HL-60 (cell line): ENCODE results near the gene CATSPERE.
"Not testable (repeated sequence)": the region's sequence is repeated elsewhere in the genome, so short reads cannot be mapped to it uniquely, and the experiment has no call there.

Source experiments
- DNase-seq, 2 experiments: peaks; one replicate each; pipeline ENCODE4 v3.0.0-alpha.2; 2010 to 2020; ENCODE audit warnings: low read depth in 1 of 2, low spot score in 1 of 2
- H3K27ac ChIP-seq: fragments of 250-450 bp; sonication (Bioruptor Pico); replicated peaks from 2 replicates; pipeline ENCODE4 v1.5.1; 2020; ENCODE audit warnings: mild to moderate bottlenecking, moderate library complexity
- H3K27me3 ChIP-seq: fragments of 250-450 bp; sonication (Bioruptor Pico); 2 replicates; pipeline ENCODE4 v1.5.1; 2021; ENCODE audit warnings: mild to moderate bottlenecking, moderate library complexity; ENCODE audit not compliant: insufficient read depth, poor library complexity, severe bottlenecking
- H3K4me3 ChIP-seq: replicated peaks from 2 replicates; pipeline ENCODE4 v1.5.1; 2011; ENCODE audit warnings: mild to moderate bottlenecking, control low read depth, low read length; ENCODE audit not compliant: insufficient read depth
- CTCF ChIP-seq: IDR thresholded peaks from one replicate; pipeline ENCODE4 v1.5.1; 2011; ENCODE audit warnings: low read length, control low read depth, inconsistent platforms; ENCODE audit not compliant: insufficient read depth
- GABPA ChIP-seq: IDR thresholded peaks from 2 replicates; pipeline ENCODE4 v1.6.1; 2012; ENCODE audit warnings: low read depth
- POLR2AphosphoS5 ChIP-seq: IDR thresholded peaks from 2 replicates; pipeline ENCODE4 v1.6.1; 2012; ENCODE audit warnings: low read depth
- REST ChIP-seq: IDR thresholded peaks from 2 replicates; pipeline ENCODE4 v1.6.1; 2012; ENCODE audit warnings: low read depth; ENCODE audit not compliant: insufficient replicate concordance
- SPI1 ChIP-seq: IDR thresholded peaks from 2 replicates; pipeline ENCODE4 v1.6.1; 2012; ENCODE audit warnings: low read depth, mild to moderate bottlenecking, borderline replicate concordance

CATSPERE gene

GRCh38 chr1:244559561-244559960 is 98.5 kb downstream of the CATSPERE start:
- no peak overlapping the region for H3K27ac ChIP-seq
- TF ChIP-seq CTCF: no peak
- no peak for TF ChIP-seq POLR2AphosphoS5
- no peak for TF ChIP-seq SPI1
- TF ChIP-seq REST: no peak
- no peak for TF ChIP-seq GABPA
- H3K27me3 ChIP-seq: no peaks in the 10 kb centered on the region
- H3K4me3 ChIP-seq: no peak overlapping the region
- no peak for DNase-seq

GRCh38 chr1:244562877-244563276 is 101.8 kb downstream of the CATSPERE start:
- H3K27ac ChIP-seq, DNase-seq, H3K4me3 ChIP-seq, H3K27me3 ChIP-seq: not testable (repeated sequence)

- no peak for DNase-seq
- Histone ChIP-seq H3K27me3 (no peaks in the 10 kb centered on the region), H3K4me3 (no peak overlapping the region), H3K27ac (no peak overlapping the region)
- no peak for TF ChIP-seq POLR2AphosphoS5
- TF ChIP-seq GABPA: no peak
- no peak for TF ChIP-seq REST
- no peak for TF ChIP-seq CTCF
- no peak for TF ChIP-seq SPI1
These were observed 112.7 kb downstream of the CATSPERE start for GRCh38 chr1:244573768-244574167.

GRCh38 chr1:244576259-244576892 is 115.3 kb downstream of the CATSPERE start:
- Histone ChIP-seq H3K27me3 (no peaks in the 10 kb centered on the region), H3K27ac (no peak overlapping the region), H3K4me3 (no peak overlapping the region)
- no peak for DNase-seq
- TF ChIP-seq SPI1 (no peak), POLR2AphosphoS5 (no peak), REST (no peak), GABPA (no peak), CTCF (no peak)

- H3K27ac ChIP-seq, H3K4me3 ChIP-seq, H3K27me3 ChIP-seq, DNase-seq: not testable (repeated sequence)
These were observed 117.1 kb downstream of the CATSPERE start for GRCh38 chr1:244578205-244578604.
